HG03108 (cell line): Measurements from ENCODE around the gene FYTTD1.

ENCODE experiments used
- ATAC-seq: cut with Tn5 transposase; IDR thresholded peaks from one replicate; pipeline ENCODE4 v1.9.1; 2021; ENCODE audit warnings: moderate library complexity; ENCODE audit not compliant: unreplicated experiment

Gene FYTTD1

GRCh38 chr3:197833930-197834715, 84.4 kb downstream of the FYTTD1 start:
- ATAC-seq, result no peak

- ATAC-seq, result no peak
Observed at GRCh38 chr3:197835509-197835908, 85.8 kb downstream of the FYTTD1 start.

- ATAC-seq, result no peak
Observed at GRCh38 chr3:197836244-197836643, 86.6 kb downstream of the FYTTD1 start.
